Esophagus squamous epithelium (tissue), 5 donors: ENCODE measurements around the gene EIF4ENIF1. TPM values are rescaled to one million over a fixed set of nuclear protein-coding genes. Genes with fewer than 3 reads are reported as not detected.
A peak's percentile ranks its signal among the peaks of the same experiment; 100 is the strongest.

ENCODE experiments used
- DNase-seq: peaks from one replicate; lab custom pipeline; 2025; lab: John Stamatoyannopoulos, UW
- H3K27ac ChIP-seq, 4 donors: fragments of 200-600 bp; sonication (generic); one replicate each; pipeline ENCODE4 v1.5.1; 2016 to 2019; ENCODE audit warnings: mild to moderate bottlenecking in 1 of 4
- H3K27me3 ChIP-seq, 4 donors: fragments of 200-600 bp; sonication (generic); 1 replicate in 3 of 4; 2 replicates in 1 of 4; pipeline versions ENCODE4 v1.5.1 to v1.6.0; 2017 to 2021; ENCODE audit warnings: antibody characterized with exemption in 1 of 4
- H3K36me3 ChIP-seq, 3 donors: fragments of 200-600 bp; sonication (generic); one replicate each; pipeline ENCODE4 v1.5.1; 2016 to 2019
- H3K4me1 ChIP-seq, 3 donors: fragments of 200-600 bp; sonication (generic); one replicate each; pipeline ENCODE4 v1.5.1; 2017 to 2019
- H3K4me3 ChIP-seq, 4 donors: fragments of 200-600 bp; sonication (generic); 1 replicate in 3 of 4; 2 replicates in 1 of 4; pipeline ENCODE4 v1.5.1; 2016 to 2019; ENCODE audit warnings: mild to moderate bottlenecking in 2 of 4, moderate library complexity in 1 of 4
- H3K9me3 ChIP-seq, 3 donors: fragments of 200-600 bp; sonication (generic); one replicate each; pipeline ENCODE4 v1.5.1; 2016 to 2019
- CTCF ChIP-seq, 6 experiments: fragments of 450-650 bp in 4 of 6; fragments of 200-600 bp in 2 of 6; sonication (generic) in 2 of 6; IDR thresholded peaks; one replicate each; pipeline ENCODE4 v1.5.1; 2016 to 2019; ENCODE audit warnings: antibody characterized with exemption in 6 of 6, mild to moderate bottlenecking in 4 of 6, moderate library complexity in 4 of 6
- POLR2A ChIP-seq, 4 donors: fragments of 450-650 bp; IDR thresholded peaks; one replicate each; pipeline ENCODE4 v1.6.1; 2017; ENCODE audit warnings: antibody characterized with exemption in 4 of 4, mild to moderate bottlenecking in 4 of 4, moderate library complexity in 3 of 4
- WGBS, 2 donors: methylation state at CpG; one replicate each; pipeline ENCODE4 v1.1.5; 2018; 5-methylcytosine and 5-hydroxymethylcytosine counted together
- intact Hi-C: fragments of 100-400 bp; cut with DNase I; formaldehyde crosslinking; loops from one replicate; pipeline ENCODE4 v1.15.0; 2022
- total RNA-seq, 4 donors: library from RNA; depleted of rRNA; stranded (reverse); fragments of >200 nt; gene quantifications; one replicate each; pipeline ENCODE4 v1.1.0, GENCODE V29; 2016
- donor health status: DM: yes; HTN: yes; CAD: no.

Gene EIF4ENIF1
- total RNA-seq, 4 donors from 2014 or later, result 8.3 to 14.3 (median 11.2) TPM

- no peaks in the 10 kb centered on the region for H3K27me3 ChIP-seq
- peak overlapping the region in 2 of 4 donors; percentile 10 to 93 for H3K27ac ChIP-seq
- H3K4me3 ChIP-seq, result no peak overlapping the region
- DNase-seq, result no peak
- H3K9me3 ChIP-seq, result no peaks in the 10 kb centered on the region
- peaks cover 13 to 58% (median 23%) of the 10 kb centered on the region in 3 donors for H3K4me1 ChIP-seq
- TF ChIP-seq CTCF (IDR thresholded peaks at IDR 0.05) (no peak), POLR2A (IDR thresholded peaks at IDR 0.05) (no peak)
- WGBS, 2 donors, result 60 to 79% methylated on average over 3 of the region's 3 CpGs
- H3K36me3 ChIP-seq, result peaks cover 0 to 6% (median 0%) of the 10 kb centered on the region in 3 donors
- intact Hi-C loops, result no loop called here
These were observed 2.5 kb upstream of the EIF4ENIF1 start for GRCh38 chr22:31492151-31492550.

- Histone ChIP-seq H3K9me3 (no peaks in the 10 kb centered on the region), H3K27me3 (no peaks in the 10 kb centered on the region), H3K36me3 (peaks cover 0 to 13% (median 0%) of the 10 kb centered on the region in 3 donors), H3K27ac (peak overlapping the region; percentile 91 to 97 (median 92)), H3K4me1 (peaks cover 13 to 56% (median 20%) of the 10 kb centered on the region in 3 donors), H3K4me3 (peak overlapping the region in 1 of 4 donors; percentile 71)
- TF ChIP-seq POLR2A (IDR thresholded peaks at IDR 0.05) (no peak), CTCF (IDR thresholded peaks at IDR 0.05) (no peak)
- DNase-seq, result no peak
- intact Hi-C loops, result no loop called here
- 70 to 75% methylated on average over 8 of the region's 8 CpGs for WGBS, 2 donors
These were observed 1.7 kb upstream of the EIF4ENIF1 start for GRCh38 chr22:31491218-31491962.

- TF ChIP-seq CTCF (IDR thresholded peaks at IDR 0.05), result peak in 2 of 6 experiments; percentile 20
- peak in 1 of 4 donors; percentile 33 for TF ChIP-seq POLR2A (IDR thresholded peaks at IDR 0.05)
- intact Hi-C loops, result no loop called here
- WGBS, 2 donors, result 1 to 2% methylated on average over 15 of the region's 15 CpGs
These were observed 869 bp upstream of the EIF4ENIF1 start for GRCh38 chr22:31490496-31490925.

GRCh38 chr22:31488988-31489617, 539 bp downstream of the EIF4ENIF1 start:
- no peak for DNase-seq
- Histone ChIP-seq H3K27me3 (no peaks in the 10 kb centered on the region), H3K4me1 (peaks cover 13 to 57% (median 15%) of the 10 kb centered on the region in 3 donors), H3K9me3 (no peaks in the 10 kb centered on the region), H3K4me3 (peak overlapping the region; percentile 71 to 91 (median 86)), H3K27ac (peak overlapping the region; percentile 91 to 97 (median 92)), H3K36me3 (peaks cover 0 to 36% (median 0%) of the 10 kb centered on the region in 3 donors)
- intact Hi-C loops, result no loop called here
- TF ChIP-seq CTCF (IDR thresholded peaks at IDR 0.05), result no peak
- TF ChIP-seq POLR2A (IDR thresholded peaks at IDR 0.05), result no peak
- 0% methylated on average over 3 to 10 of the region's 61 CpGs for WGBS, 2 donors

More at GRCh38 chr22:31490496-31490925, 869 bp upstream of the EIF4ENIF1 start:
- Histone ChIP-seq H3K4me3 (peak overlapping the region; percentile 71 to 91 (median 86)), H3K27me3 (no peaks in the 10 kb centered on the region), H3K27ac (peak overlapping the region; percentile 91 to 97 (median 92)), H3K36me3 (peaks cover 0 to 22% (median 0%) of the 10 kb centered on the region in 3 donors), H3K9me3 (no peaks in the 10 kb centered on the region), H3K4me1 (peaks cover 13 to 59% (median 19%) of the 10 kb centered on the region in 3 donors)
- DNase-seq, result peak; percentile 47
